GM23248 (cell line): Measurements from ENCODE around the gene RYR3. TPM values are rescaled to one million over a fixed set of nuclear protein-coding genes. Genes with fewer than 3 reads are reported as not detected.
A peak's percentile ranks its signal among the peaks of the same experiment; 100 is the strongest.

Experiments
- DNase-seq: peaks from one replicate; pipeline ENCODE4 v3.0.0-alpha.2; 2015
- H2AFZ ChIP-seq: fragments of 200-600 bp; sonication (generic); 2 replicates; pipeline ENCODE4 v1.6.1; 2016; ENCODE audit warnings: antibody characterized with exemption
- H3F3A ChIP-seq: fragments of 200-600 bp; sonication (generic); 2 replicates; pipeline ENCODE4 v1.6.1; 2016; ENCODE audit warnings: mild to moderate bottlenecking, antibody characterized with exemption, mixed run types; ENCODE audit not compliant: insufficient read depth
- H3K27ac ChIP-seq: fragments of 200-600 bp; sonication (generic); 2 replicates; pipeline ENCODE4 v1.5.1; 2016; ENCODE audit warnings: mild to moderate bottlenecking
- H3K27me3 ChIP-seq: fragments of 200-600 bp; sonication (generic); replicated peaks from 2 replicates; pipeline ENCODE4 v1.6.1; 2016; ENCODE audit warnings: mild to moderate bottlenecking; ENCODE audit not compliant: insufficient read depth
- H3K36me3 ChIP-seq: fragments of 200-600 bp; sonication (generic); 2 replicates; pipeline ENCODE4 v1.6.1; 2016; ENCODE audit warnings: low read depth, mild to moderate bottlenecking
- H3K4me1 ChIP-seq: fragments of 200-600 bp; sonication (generic); 2 replicates; pipeline ENCODE4 v1.6.1; 2016; ENCODE audit warnings: mild to moderate bottlenecking; ENCODE audit not compliant: insufficient read depth
- H3K4me2 ChIP-seq: fragments of 200-600 bp; sonication (generic); one replicate; pipeline ENCODE4 v1.6.1; 2016; ENCODE audit warnings: mild to moderate bottlenecking; ENCODE audit not compliant: unreplicated experiment
- H3K4me3 ChIP-seq: fragments of 200-600 bp; sonication (generic); 2 replicates; pipeline ENCODE4 v1.5.1; 2016; ENCODE audit warnings: mild to moderate bottlenecking
- H3K79me2 ChIP-seq: fragments of 200-600 bp; sonication (generic); 2 replicates; pipeline ENCODE4 v1.6.1; 2016; ENCODE audit warnings: mild to moderate bottlenecking; ENCODE audit not compliant: insufficient read depth
- H3K9ac ChIP-seq: fragments of 200-600 bp; sonication (generic); 2 replicates; pipeline ENCODE4 v1.6.1; 2016; ENCODE audit warnings: mild to moderate bottlenecking
- H3K9me2 ChIP-seq: fragments of 200-600 bp; sonication (generic); 2 replicates; pipeline ENCODE4 v1.6.1; 2016; ENCODE audit warnings: mixed run types, mild to moderate bottlenecking, moderate library complexity; ENCODE audit not compliant: insufficient read depth
- H3K9me3 ChIP-seq: fragments of 200-600 bp; sonication (generic); one replicate; pipeline ENCODE4 v1.6.1; 2017; ENCODE audit warnings: low read depth
- H4K20me1 ChIP-seq: fragments of 200-600 bp; sonication (generic); 2 replicates; pipeline ENCODE4 v1.6.0; 2016; ENCODE audit not compliant: insufficient read depth
- EZH2 ChIP-seq: fragments of 200-600 bp; sonication (generic); IDR thresholded peaks from 2 replicates; pipeline ENCODE4 v1.6.1; 2018; ENCODE audit warnings: antibody characterized with exemption, mild to moderate bottlenecking; ENCODE audit not compliant: insufficient read depth, poor library complexity, severe bottlenecking
- EZH2phosphoT487 ChIP-seq: fragments of 200-600 bp; sonication (generic); IDR thresholded peaks from 2 replicates; pipeline ENCODE4 v1.6.1; 2018; ENCODE audit warnings: antibody characterized with exemption, moderate library complexity, mild to moderate bottlenecking, low read depth; ENCODE audit not compliant: insufficient read depth
- WGBS, 2 experiments: methylation state at CpG; one replicate each; pipeline ENCODE4 v1.1.6; 2015 to 2017; ENCODE audit warnings: low lambda C conversion rate in 2 of 2, low coverage in 1 of 2; ENCODE audit errors: missing lambda C conversion rate in 2 of 2; 5-methylcytosine and 5-hydroxymethylcytosine counted together
- in situ Hi-C: fragments of 300-500 bp; cut with MboI; formaldehyde crosslinking; loops from 2 replicates; pipeline ENCODE4 v1.15.0; 2020
- polyA plus RNA-seq: library from polyadenylated mRNA; unstranded; fragments of >200 nt; fragmentation: Nextera tagmentation; extraction: Ambion mirVana; gene quantifications from 2 replicates; pipeline ENCODE4 v1.2.1, GENCODE V29; 2016
- total RNA-seq: library from RNA; depleted of rRNA; stranded (reverse); fragments of >200 nt; shearing (Covaris generic); gene quantifications from 2 replicates; pipeline ENCODE4 v1.2.3, GENCODE V29; 2014

RYR3 gene
- total and polyA plus RNA-seq, 2 experiments from 2014 or later = 0.26 TPM; not detected in 1

DNA sequence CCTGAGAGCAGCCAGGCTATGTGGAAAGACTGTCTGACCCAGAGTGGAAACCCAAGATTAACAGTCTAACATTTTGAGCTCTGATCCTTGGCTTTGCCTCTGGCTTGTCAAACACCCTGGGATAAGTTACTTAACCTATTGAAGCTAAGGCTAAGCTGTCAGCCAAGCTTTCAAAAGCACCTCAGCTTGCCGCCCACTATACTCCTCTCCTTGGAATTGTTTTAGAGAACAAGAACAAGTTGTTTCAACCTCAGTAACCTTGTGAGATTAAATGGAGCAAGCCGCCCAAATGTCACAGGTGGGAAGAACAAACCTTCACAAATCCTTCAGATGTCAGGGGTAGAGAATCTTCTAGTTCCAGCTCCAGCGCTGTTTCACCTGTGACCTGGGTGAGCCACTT lies 235.1 kb downstream of the RYR3 start:
- DNase-seq = no peak
- WGBS, 2 experiments = 34 to 36% methylated on average over 3 of the region's 3 CpGs
- no peak overlapping the region for H3K4me2 ChIP-seq

DNA sequence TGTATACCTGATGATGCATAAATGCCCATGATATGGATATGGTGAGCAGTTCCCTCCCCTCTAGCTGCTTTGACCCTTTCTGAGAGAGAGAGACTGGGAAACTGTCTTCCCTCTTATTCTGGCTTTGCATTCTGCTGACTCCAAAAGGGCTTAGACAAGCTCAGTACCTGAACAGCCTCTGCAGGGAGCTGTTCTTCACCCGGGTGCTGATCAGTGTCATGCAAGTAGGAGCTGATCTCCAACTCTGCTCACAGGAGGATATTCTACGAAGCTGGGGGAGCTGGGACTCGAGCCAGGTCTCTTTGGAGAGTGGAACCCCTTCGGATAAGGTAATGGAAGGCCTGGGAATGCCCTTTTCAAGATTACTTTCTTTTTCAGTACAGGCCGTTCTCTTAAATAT lies 237.1 kb downstream of the RYR3 start:
- Histone ChIP-seq H3K9me2 (no peaks in the 10 kb centered on the region), H3K4me1 (no peaks in the 10 kb centered on the region), H3K9ac (no peak overlapping the region), H2AFZ (no peak overlapping the region), H3K79me2 (no peaks in the 10 kb centered on the region), H3K4me3 (no peak overlapping the region), H3K27ac (no peak overlapping the region), H3K9me3 (no peaks in the 10 kb centered on the region), H3K27me3 (no peaks in the 10 kb centered on the region; the same call in 1 of the 2 replicates), H3K36me3 (no peaks in the 10 kb centered on the region), H3K4me2 (no peak overlapping the region), H4K20me1 (no peaks in the 10 kb centered on the region), H3F3A (no peaks in the 10 kb centered on the region)
- 9 to 14% methylated on average over 5 of the region's 5 CpGs for WGBS, 2 experiments
- peak; percentile 40 for DNase-seq
- TF ChIP-seq EZH2 = no peak
- no peak for TF ChIP-seq EZH2phosphoT487
- in situ Hi-C loops = no loop called here

More for the DNA sequence above, 235.1 kb downstream of the RYR3 start:
- H4K20me1 ChIP-seq = no peaks in the 10 kb centered on the region
- H3K27ac ChIP-seq = no peak overlapping the region
- no peak overlapping the region for H3K9ac ChIP-seq
- in situ Hi-C loops = no loop called here
- TF ChIP-seq EZH2phosphoT487 (no peak), EZH2 (no peak)
- H3K36me3 ChIP-seq = no peaks in the 10 kb centered on the region
- H3K27me3 ChIP-seq = no peaks in the 10 kb centered on the region; the same call in 1 of the 2 replicates
- no peaks in the 10 kb centered on the region for H3K9me2 ChIP-seq
- no peak overlapping the region for H2AFZ ChIP-seq
- no peaks in the 10 kb centered on the region for H3F3A ChIP-seq
- no peaks in the 10 kb centered on the region for H3K4me1 ChIP-seq
- no peaks in the 10 kb centered on the region for H3K9me3 ChIP-seq
- no peaks in the 10 kb centered on the region for H3K79me2 ChIP-seq
- H3K4me3 ChIP-seq = no peak overlapping the region

DNA sequence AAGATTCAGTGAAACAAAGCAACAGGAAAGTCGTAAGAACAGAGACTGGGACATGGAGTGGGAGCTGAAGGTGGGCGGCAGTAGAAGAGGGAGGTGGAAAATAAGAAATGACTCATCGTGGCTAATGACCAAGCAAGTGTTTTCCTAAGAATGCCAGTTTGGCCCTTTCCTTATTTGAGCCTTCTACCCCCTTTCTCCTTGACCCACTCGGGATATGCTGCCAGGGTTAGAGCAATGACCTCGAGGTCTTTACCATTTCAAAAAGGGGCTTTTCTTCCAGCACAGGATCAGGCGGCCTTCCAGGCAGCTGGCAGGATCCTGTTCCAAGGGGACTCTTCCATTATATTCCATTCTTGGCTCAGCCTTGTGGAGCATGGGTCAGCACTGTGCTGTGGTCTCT lies 241.1 kb downstream of the RYR3 start:
- no peak for TF ChIP-seq EZH2
- no peak for TF ChIP-seq EZH2phosphoT487
- 14% methylated on average over 6 of the region's 6 CpGs for WGBS, 2 experiments

DNA sequence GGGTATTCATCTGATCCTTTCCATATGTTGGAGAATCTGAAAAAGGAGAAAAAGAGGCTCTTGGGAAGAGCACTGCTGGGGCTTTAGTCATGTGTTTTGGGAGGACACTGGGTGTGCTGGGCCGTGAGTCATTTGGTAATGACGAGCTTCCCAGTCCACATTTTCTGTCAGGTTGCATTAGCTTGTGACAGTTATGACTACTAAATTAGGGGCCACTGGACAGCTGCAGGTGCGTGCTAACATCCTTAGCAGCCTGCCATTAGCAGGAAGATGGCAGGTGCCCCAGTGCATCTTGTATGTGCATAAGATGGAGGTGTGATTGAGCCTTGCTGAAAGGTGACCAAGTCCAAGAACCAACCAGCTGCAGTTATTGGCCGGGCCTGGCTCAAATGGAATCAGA lies 242.4 kb downstream of the RYR3 start:
- H3K36me3 ChIP-seq = no peaks in the 10 kb centered on the region
- H3K4me3 ChIP-seq = no peak overlapping the region
- H3K27ac ChIP-seq = no peak overlapping the region
- DNase-seq = no peak
- H3K9me3 ChIP-seq = no peaks in the 10 kb centered on the region
- no peaks in the 10 kb centered on the region; the same call in 1 of the 2 replicates for H3K27me3 ChIP-seq
- no peak overlapping the region for H3K4me2 ChIP-seq
- no peaks in the 10 kb centered on the region for H3K4me1 ChIP-seq
- no peaks in the 10 kb centered on the region for H4K20me1 ChIP-seq
- 21 to 27% methylated on average over 4 of the region's 4 CpGs for WGBS, 2 experiments
- H2AFZ ChIP-seq = no peak overlapping the region
- TF ChIP-seq EZH2 (no peak), EZH2phosphoT487 (no peak)
- H3K79me2 ChIP-seq = no peaks in the 10 kb centered on the region
- H3K9me2 ChIP-seq = no peaks in the 10 kb centered on the region
- no peaks in the 10 kb centered on the region for H3F3A ChIP-seq
- H3K9ac ChIP-seq = no peak overlapping the region
- in situ Hi-C loops = no loop called here

More for the DNA sequence above, 241.1 kb downstream of the RYR3 start:
- Histone ChIP-seq H3K9me3 (no peaks in the 10 kb centered on the region), H3F3A (no peaks in the 10 kb centered on the region), H3K9me2 (no peaks in the 10 kb centered on the region), H3K4me2 (no peak overlapping the region), H3K9ac (no peak overlapping the region), H3K27ac (no peak overlapping the region), H2AFZ (no peak overlapping the region), H3K36me3 (no peaks in the 10 kb centered on the region), H3K79me2 (no peaks in the 10 kb centered on the region), H3K4me1 (no peaks in the 10 kb centered on the region), H4K20me1 (no peaks in the 10 kb centered on the region), H3K27me3 (no peaks in the 10 kb centered on the region; the same call in 1 of the 2 replicates), H3K4me3 (no peak overlapping the region)
- DNase-seq = no peak
- in situ Hi-C loops = no loop called here
